DND-41 (cell line): ENCODE data around the gene PTPRCAP.
A peak's percentile ranks its signal among the peaks of the same experiment; 100 is the strongest.

Experiments used
- ATAC-seq: fragments of 200-7000 bp; cut with Tn5 transposase; 3 replicates; pipeline ENCODE4 v1.9.1; 2021; ENCODE audit warnings: low read depth; ENCODE audit not compliant: insufficient read depth
- DNase-seq: peaks from one replicate; pipeline ENCODE4 v3.0.0-alpha.2; 2020
- H2AFZ ChIP-seq: 2 replicates; pipeline ENCODE4 v1.6.0; 2012; ENCODE audit warnings: low read depth, low read length
- H3K27ac ChIP-seq: 2 replicates; pipeline ENCODE4 v1.5.1; 2012; ENCODE audit warnings: low read length, inconsistent platforms
- H3K27me3 ChIP-seq: fragments of 200-600 bp; sonication (generic); 2 replicates; pipeline ENCODE4 v1.6.0; 2012; ENCODE audit warnings: low read length, mild to moderate bottlenecking, inconsistent platforms; ENCODE audit not compliant: insufficient read depth, poor library complexity
- H3K36me3 ChIP-seq: 2 replicates; pipeline ENCODE4 v1.5.1; 2012; ENCODE audit warnings: low read length, inconsistent platforms; ENCODE audit not compliant: insufficient read depth
- H3K4me1 ChIP-seq: 2 replicates; pipeline ENCODE4 v1.5.1; 2012; ENCODE audit warnings: mild to moderate bottlenecking, low read length; ENCODE audit not compliant: insufficient read depth
- H3K4me2 ChIP-seq: 2 replicates; pipeline ENCODE4 v1.6.0; 2012; ENCODE audit warnings: mild to moderate bottlenecking, moderate library complexity, low read length, inconsistent platforms; ENCODE audit not compliant: insufficient read depth
- H3K4me3 ChIP-seq, 2 experiments: fragments of 200-600 bp in 1 of 2; shearing (Covaris generic) in 1 of 2; 2 replicates each; pipeline ENCODE4 v1.5.1; 2012 to 2016; ENCODE audit warnings: inconsistent platforms in 2 of 2, low read length in 2 of 2, mild to moderate bottlenecking in 2 of 2, low read depth in 1 of 2, moderate library complexity in 1 of 2
- H3K79me2 ChIP-seq: 2 replicates; pipeline ENCODE4 v1.6.0; 2012; ENCODE audit warnings: low read length, inconsistent platforms; ENCODE audit not compliant: insufficient read depth
- H3K9ac ChIP-seq: 2 replicates; pipeline ENCODE4 v1.6.0; 2012; ENCODE audit warnings: low read depth, mild to moderate bottlenecking, inconsistent platforms, low read length, moderate library complexity
- H3K9me3 ChIP-seq: 2 replicates; pipeline ENCODE4 v1.5.1; 2012; ENCODE audit warnings: low read length, moderate library complexity, mild to moderate bottlenecking, inconsistent platforms; ENCODE audit not compliant: insufficient read depth, severe bottlenecking
- H4K20me1 ChIP-seq: 2 replicates; pipeline ENCODE4 v1.6.0; 2012; ENCODE audit warnings: low read length; ENCODE audit not compliant: insufficient read depth
- EZH2 ChIP-seq: IDR thresholded peaks from 3 replicates; pipeline ENCODE4 v1.6.1; 2012; ENCODE audit warnings: borderline replicate concordance, low read depth, mild to moderate bottlenecking, moderate library complexity, low read length, inconsistent platforms; ENCODE audit not compliant: severe bottlenecking
- TF ChIP-seq, protein P1 (sequence below): IDR thresholded peaks from 2 replicates; pipeline ENCODE4 v1.5.1; 2012; ENCODE audit warnings: borderline replicate concordance, low read length, moderate library complexity, mild to moderate bottlenecking; ENCODE audit not compliant: poor library complexity, severe bottlenecking; ENCODE audit errors: extremely low read depth

PTPRCAP gene

GRCh38 chr11:67390947-67391303 lies 46.6 kb downstream of the PTPRCAP start:
- peaks cover 45% of the 10 kb centered on the region for H3K79me2 ChIP-seq

DNA sequence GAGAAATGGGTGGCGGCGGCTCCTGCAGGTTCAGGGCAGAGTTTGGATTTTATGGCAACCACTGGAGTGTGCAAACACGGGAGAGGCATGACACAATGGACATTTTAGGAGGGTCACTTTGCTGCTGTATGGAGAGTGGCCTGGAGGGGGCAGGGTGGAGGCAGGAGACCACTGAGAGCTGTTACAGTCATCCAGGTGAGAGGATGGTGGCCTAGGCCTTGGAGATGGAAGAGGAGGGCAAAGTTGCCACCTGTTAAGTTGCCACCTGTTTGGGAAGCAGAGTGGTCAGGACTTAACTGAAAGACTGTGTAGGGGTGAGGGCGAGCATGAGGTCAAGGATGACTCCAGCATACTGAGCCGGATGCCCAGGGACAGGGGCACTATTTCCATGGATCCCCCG lies 48.0 kb downstream of the PTPRCAP start:
- H3K4me2 ChIP-seq = no peak overlapping the region
- H3K4me3 ChIP-seq = no peak overlapping the region
- DNase-seq (peak; percentile 49), ATAC-seq (peak; percentile 32; the same call in 1 of the 3 replicates)
- peaks cover 38% of the 10 kb centered on the region for H3K4me1 ChIP-seq
- no peak overlapping the region for H3K27ac ChIP-seq
- H3K79me2 ChIP-seq = peaks cover 40% of the 10 kb centered on the region
- TF ChIP-seq, protein P1, sequence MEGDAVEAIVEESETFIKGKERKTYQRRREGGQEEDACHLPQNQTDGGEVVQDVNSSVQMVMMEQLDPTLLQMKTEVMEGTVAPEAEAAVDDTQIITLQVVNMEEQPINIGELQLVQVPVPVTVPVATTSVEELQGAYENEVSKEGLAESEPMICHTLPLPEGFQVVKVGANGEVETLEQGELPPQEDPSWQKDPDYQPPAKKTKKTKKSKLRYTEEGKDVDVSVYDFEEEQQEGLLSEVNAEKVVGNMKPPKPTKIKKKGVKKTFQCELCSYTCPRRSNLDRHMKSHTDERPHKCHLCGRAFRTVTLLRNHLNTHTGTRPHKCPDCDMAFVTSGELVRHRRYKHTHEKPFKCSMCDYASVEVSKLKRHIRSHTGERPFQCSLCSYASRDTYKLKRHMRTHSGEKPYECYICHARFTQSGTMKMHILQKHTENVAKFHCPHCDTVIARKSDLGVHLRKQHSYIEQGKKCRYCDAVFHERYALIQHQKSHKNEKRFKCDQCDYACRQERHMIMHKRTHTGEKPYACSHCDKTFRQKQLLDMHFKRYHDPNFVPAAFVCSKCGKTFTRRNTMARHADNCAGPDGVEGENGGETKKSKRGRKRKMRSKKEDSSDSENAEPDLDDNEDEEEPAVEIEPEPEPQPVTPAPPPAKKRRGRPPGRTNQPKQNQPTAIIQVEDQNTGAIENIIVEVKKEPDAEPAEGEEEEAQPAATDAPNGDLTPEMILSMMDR = peak; percentile 70
- TF ChIP-seq EZH2 = no peak
- H3K9me3 ChIP-seq = no peaks in the 10 kb centered on the region
- peaks cover 18% of the 10 kb centered on the region for H4K20me1 ChIP-seq
- H3K27me3 ChIP-seq = no peaks in the 10 kb centered on the region
- H3K9ac ChIP-seq = no peak overlapping the region
- peaks cover 14% of the 10 kb centered on the region for H3K36me3 ChIP-seq
- no peak overlapping the region for H2AFZ ChIP-seq

More at GRCh38 chr11:67390947-67391303, 46.6 kb downstream of the PTPRCAP start:
- Histone ChIP-seq H4K20me1 (peaks cover 25% of the 10 kb centered on the region), H3K4me3 (peak overlapping the region; percentile 96), H3K36me3 (peaks cover 26% of the 10 kb centered on the region), H3K4me1 (peaks cover 44% of the 10 kb centered on the region), H3K4me2 (peak overlapping the region; percentile 90), H3K27me3 (no peaks in the 10 kb centered on the region), H2AFZ (peak overlapping the region; percentile 90; the same call in 1 of the 2 replicates), H3K27ac (peak overlapping the region; percentile 89), H3K9ac (peak overlapping the region; percentile 97), H3K9me3 (no peaks in the 10 kb centered on the region)
- no peak for ATAC-seq
- no peak for DNase-seq
- no peak for TF ChIP-seq EZH2
- TF ChIP-seq, protein P1 = no peak

DNA sequence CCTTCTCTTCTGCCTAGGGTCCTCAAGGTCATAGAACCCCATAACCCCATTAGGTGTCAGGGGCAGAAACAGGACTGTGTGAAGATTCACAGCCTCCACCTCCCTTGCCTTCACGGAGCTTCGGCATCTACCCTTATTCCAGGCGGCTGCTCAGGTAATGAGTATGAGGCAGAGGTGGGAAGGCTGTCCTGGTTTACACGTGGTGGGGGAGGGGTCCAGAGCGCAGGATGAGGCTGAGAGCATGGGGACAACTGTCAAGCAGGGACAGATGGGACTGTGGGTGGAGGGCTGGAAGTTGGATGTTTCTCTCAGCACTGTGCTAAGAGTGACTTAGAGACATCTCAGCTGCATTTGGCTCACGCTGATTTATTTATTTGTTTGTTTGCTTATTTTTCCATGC lies 50.0 kb downstream of the PTPRCAP start:
- peaks cover 23% of the 10 kb centered on the region for H3K79me2 ChIP-seq
- H3K9ac ChIP-seq = no peak overlapping the region
- no peaks in the 10 kb centered on the region for H3K36me3 ChIP-seq
- H3K4me3 ChIP-seq = no peak overlapping the region
- no peak for ATAC-seq
- DNase-seq = no peak
- H3K27me3 ChIP-seq = no peaks in the 10 kb centered on the region
- no peak overlapping the region for H3K27ac ChIP-seq
- H4K20me1 ChIP-seq = peaks cover 4% of the 10 kb centered on the region
- peaks cover 20% of the 10 kb centered on the region for H3K4me1 ChIP-seq
- H3K9me3 ChIP-seq = no peaks in the 10 kb centered on the region
- no peak overlapping the region for H3K4me2 ChIP-seq
- TF ChIP-seq, protein P1 = no peak
- TF ChIP-seq EZH2 = no peak
- no peak overlapping the region for H2AFZ ChIP-seq

DNA sequence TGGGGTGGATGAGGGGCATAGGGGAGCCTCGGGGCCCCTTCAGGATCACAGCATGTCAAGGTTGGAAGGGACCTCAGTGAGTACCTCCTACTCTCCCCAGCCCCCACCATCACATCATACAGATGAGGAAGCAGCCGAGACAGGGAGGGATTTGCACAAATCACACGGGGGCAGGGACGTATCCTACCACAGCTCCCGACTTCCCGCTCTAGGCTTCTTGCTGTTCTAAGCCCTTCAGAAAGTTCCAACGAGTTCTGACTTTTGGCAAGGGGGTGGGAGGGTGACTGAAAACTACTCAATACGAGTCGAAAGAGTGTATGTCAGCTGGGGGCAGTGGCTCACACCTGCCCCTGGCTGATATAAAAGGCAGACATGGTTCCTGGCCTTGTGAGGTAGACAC lies 50.4 kb downstream of the PTPRCAP start:
- H3K79me2 ChIP-seq = peaks cover 18% of the 10 kb centered on the region
- ATAC-seq = no peak
- H3K4me2 ChIP-seq = no peak overlapping the region
- no peaks in the 10 kb centered on the region for H3K9me3 ChIP-seq
- H4K20me1 ChIP-seq = no peaks in the 10 kb centered on the region
- peaks cover 19% of the 10 kb centered on the region for H3K4me1 ChIP-seq
- no peak overlapping the region for H2AFZ ChIP-seq
- H3K27ac ChIP-seq = no peak overlapping the region
- H3K36me3 ChIP-seq = no peaks in the 10 kb centered on the region
- DNase-seq = no peak
- H3K27me3 ChIP-seq = no peaks in the 10 kb centered on the region
- TF ChIP-seq EZH2 = no peak
- TF ChIP-seq, protein P1 = no peak
- no peak overlapping the region for H3K4me3 ChIP-seq
- H3K9ac ChIP-seq = no peak overlapping the region
